ENCODE measurements around the gene OR51E2.

OR51E2 gene

GRCh38 chr11:4684631-4685285, 12.9 kb downstream of the OR51E2 start:
- Histone ChIP-seq H3K9me3 (ENCODE audit: control insufficient read depth, insufficient read depth, low read depth, low read length) (no peaks in the 10 kb centered on the region), H3K4me1 (ENCODE audit: control insufficient read depth, insufficient read depth, low read length) (no peaks in the 10 kb centered on the region), H3K36me3 (ENCODE audit: control insufficient read depth in 2 of 2, insufficient read depth in 1 of 2, low read length in 2 of 2) (no peaks in the 10 kb centered on the region), H3K27ac (ENCODE audit: extremely low read depth, low read depth, low read length) (no peak overlapping the region), H3K4me3 (ENCODE audit: low read depth, low read length) (no peak overlapping the region)
- ChIA-PET CTCF (interaction anchor here (2.4 kb wide), 1 partner anchor 48 kb away, joined by 8 read pairs; the partner anchor contains the start of gene OR51D1), POLR2A (no interaction called here)
- TF ChIP-seq ZNF670 (tag by site-specific recombination; IDR thresholded peaks at IDR 0.05; ENCODE audit: low read depth), result no peak
- no peak for TF ChIP-seq ZNF23 (tag by site-specific recombination; IDR thresholded peaks at IDR 0.05; ENCODE audit: borderline replicate concordance)
- TF ChIP-seq MYNN (tag by site-specific recombination; IDR thresholded peaks at IDR 0.05; ENCODE audit: borderline replicate concordance), result no peak
- TF ChIP-seq ZEB2 (tag by site-specific recombination; IDR thresholded peaks at IDR 0.05), result no peak
- TF ChIP-seq ZNF18 (tag by site-specific recombination; IDR thresholded peaks at IDR 0.05), result no peak
- no peak for TF ChIP-seq ZNF449 (tag by site-specific recombination; IDR thresholded peaks at IDR 0.05)
- no peak for TF ChIP-seq ZNF843 (tag by site-specific recombination; IDR thresholded peaks at IDR 0.05)
- no peak for TF ChIP-seq INSM2 (tag by site-specific recombination; IDR thresholded peaks at IDR 0.05)
- no peak for TF ChIP-seq ZNF148 (tag by site-specific recombination; IDR thresholded peaks at IDR 0.05; ENCODE audit: borderline replicate concordance)
- TF ChIP-seq ZNF48 (tag by site-specific recombination; IDR thresholded peaks at IDR 0.05), result no peak

GRCh38 chr11:4682623-4683419, 14.8 kb downstream of the OR51E2 start:
- TF ChIP-seq ZNF664 (tag by site-specific recombination; IDR thresholded peaks at IDR 0.05) (no peak), ZNF704 (tag by site-specific recombination; IDR thresholded peaks at IDR 0.05) (no peak)
- Histone ChIP-seq H3K27ac (ENCODE audit: extremely low read depth, low read depth, low read length) (no peak overlapping the region), H3K4me1 (ENCODE audit: control insufficient read depth, insufficient read depth, low read length) (no peaks in the 10 kb centered on the region), H3K9me3 (ENCODE audit: control insufficient read depth, insufficient read depth, low read depth, low read length) (no peaks in the 10 kb centered on the region), H3K4me3 (ENCODE audit: low read depth, low read length) (no peak overlapping the region), H3K36me3 (ENCODE audit: control insufficient read depth in 2 of 2, insufficient read depth in 1 of 2, low read length in 2 of 2) (no peaks in the 10 kb centered on the region)
- CTCF ChIA-PET, result interaction anchor here (0.7 to 1.5 kb wide), 3 partner anchors 15 to 47 kb away, joined by 3 to 4 read pairs (median 3); partner anchors contain the start of gene OR51E2
- POLR2A ChIA-PET, result no interaction called here
